RCC 7860 (cell line): ENCODE data around the gene MYLK4.
A peak's percentile ranks its signal among the peaks of the same experiment; 100 is the strongest.

ENCODE experiments used
- DNase-seq: peaks from one replicate; pipeline ENCODE4 v3.0.0-alpha.2; 2015; ENCODE audit warnings: low spot score
- FAIRE-seq: peaks from 2 replicates; lab custom pipeline; 2012; peaks lifted over from hg19 to GRCh38; lab: Jason Lieb, UNC

The MYLK4 gene

DNA sequence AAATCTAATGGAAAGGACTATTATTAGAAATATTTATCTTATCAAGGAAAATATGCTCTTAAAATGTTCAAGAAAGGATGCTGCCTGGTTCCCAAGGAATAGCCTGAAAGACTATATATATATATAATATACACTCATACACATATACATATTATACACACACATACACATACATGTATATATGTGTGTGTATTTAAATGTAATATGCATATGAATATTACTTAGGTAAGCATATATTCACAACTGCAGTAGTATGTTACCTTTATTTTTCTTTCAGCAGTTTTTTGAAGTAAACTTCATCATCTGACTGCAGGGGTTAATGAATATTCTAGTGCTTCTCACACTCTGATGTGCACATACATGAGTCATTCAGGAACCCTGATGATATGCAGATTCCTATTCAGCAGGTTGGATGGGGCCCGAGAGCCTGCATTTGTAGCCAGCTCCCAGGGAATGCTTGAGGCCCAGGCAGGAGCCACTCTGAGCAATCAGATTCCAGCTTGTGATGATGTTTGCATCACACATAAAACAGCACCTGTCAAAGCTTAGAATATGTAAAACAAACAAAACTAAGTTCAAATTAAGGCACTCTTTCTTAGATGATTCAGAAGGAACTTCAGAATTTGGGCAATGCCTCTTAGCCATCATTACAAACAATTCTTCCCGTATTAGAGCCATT is 16.1 kb downstream of the MYLK4 start:
- DNase-seq (no peak), FAIRE-seq (no peak)

DNA sequence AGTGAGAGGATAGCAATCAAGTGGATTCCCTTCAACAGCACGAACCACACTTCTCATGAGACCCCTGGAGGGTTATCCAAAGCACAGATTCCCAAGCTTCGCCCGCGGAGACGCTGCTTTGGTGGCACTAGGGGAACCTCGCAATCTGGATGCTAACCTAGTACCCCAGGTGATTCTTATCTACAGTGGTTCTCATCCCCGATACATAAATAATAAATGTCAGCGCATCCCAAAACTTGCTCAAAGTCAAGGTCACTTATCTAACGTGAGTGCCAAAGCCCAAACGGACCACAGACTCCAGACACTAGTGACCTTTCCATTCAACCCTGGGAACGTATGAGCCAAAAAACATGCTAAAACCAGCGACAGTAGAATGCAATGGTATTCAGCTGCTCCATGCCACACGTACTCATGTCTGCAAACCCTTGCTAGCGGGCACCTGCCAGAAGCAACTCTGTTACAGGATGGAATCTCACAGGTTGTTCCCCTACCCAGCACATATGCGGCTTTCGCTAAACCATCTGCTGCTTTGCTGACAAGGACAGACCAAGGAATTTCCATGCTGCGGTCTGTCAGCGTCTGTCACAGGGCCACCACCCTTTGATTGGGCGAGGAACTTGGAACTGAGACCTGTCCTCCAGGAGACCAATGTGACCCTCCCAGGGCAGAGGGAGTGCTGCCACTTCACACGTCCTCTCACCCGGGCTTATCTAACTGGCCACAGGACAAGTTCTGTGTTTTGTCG is 16.8 kb downstream of the MYLK4 start:
- no peak for DNase-seq
- no peak for FAIRE-seq

- FAIRE-seq (no peak), DNase-seq (no peak)
Observed at GRCh38 chr6:2733324-2733723, 17.4 kb downstream of the MYLK4 start.

GRCh38 chr6:2732503-2733089 is 18.1 kb downstream of the MYLK4 start:
- DNase-seq (no peak), FAIRE-seq (no peak)

- DNase-seq = no peak
- FAIRE-seq = no peak
Observed at GRCh38 chr6:2731281-2731909, 19.3 kb downstream of the MYLK4 start.

GRCh38 chr6:2730353-2731107 is 20.2 kb downstream of the MYLK4 start:
- DNase-seq = no peak
- FAIRE-seq = no peak

DNA sequence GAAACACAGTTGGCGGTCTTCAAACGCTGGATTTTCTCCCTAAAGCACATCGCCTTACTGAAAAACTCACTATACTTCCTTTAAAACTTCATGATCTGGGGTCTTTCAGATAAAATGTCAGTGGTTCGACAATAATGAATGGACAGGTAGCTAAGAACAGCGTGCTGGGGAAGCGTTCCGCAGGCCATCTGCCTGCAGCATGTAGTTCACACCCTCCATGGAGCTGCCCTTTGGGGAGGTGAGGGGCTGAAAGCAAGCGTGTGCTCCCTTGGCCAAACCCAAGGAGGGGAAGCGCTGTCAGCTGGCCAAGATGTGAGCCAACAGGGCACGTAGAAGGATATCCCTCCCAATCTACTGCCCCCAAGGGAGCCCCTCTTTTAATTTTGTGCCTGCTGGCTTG is 20.8 kb downstream of the MYLK4 start:
- DNase-seq (no peak), FAIRE-seq (no peak)

DNA sequence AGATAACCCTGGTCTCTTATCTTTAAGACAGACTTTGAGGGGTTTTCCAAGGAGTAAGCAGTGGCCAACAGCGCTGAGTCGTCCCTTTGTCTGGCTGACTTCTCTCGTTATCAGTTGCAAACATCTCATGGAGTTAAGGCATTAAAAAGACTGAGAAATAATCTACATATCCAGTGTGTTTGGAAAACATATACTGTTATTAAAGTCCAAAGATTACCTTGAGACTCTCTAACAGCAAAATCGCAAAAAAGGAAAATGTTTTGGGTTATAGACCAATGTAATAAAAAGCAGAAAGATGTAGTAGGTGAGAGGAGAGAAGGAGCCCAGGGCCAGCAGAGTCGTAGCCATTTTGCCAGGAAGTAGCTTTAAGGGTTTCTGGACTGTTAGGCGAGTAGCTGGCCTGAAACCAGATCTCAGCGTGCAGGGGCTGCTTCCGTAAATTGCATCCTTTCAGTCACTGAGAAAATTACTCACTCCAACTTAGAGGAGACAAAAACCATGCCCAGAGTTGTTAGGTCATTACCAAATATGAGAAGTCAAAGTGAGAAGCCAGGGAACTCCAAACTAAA is 24.6 kb downstream of the MYLK4 start:
- DNase-seq (peak; percentile 10), FAIRE-seq (no peak)

DNA sequence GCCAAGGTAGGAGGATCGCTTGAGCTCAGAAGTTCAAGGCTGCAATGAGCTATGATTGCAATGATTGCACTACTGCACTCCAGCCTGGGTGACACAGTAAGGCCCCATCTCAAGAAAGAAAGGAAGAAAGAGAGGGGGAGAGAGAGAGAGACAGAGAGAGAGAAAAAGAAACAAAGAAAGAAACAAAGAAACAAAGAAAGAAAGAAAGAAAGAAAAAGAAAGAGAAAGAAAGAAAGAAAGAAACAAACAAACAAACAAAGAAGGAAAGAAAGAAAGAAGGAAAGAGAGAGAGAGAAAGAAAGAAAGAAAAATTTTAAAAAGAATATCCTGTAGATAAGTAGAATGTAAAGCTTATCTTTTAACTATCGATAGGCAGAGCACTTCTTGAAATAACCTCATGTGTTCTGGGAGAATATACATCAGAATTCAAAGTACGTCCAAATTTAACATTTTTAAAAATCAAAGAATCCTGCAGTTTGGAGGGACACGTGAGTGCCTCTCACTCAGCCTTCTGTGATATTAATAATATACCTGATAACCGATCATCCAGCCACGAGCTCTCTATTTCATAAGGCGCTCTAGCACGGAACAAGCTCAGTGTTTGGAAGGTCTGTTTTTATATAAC is 25.2 kb downstream of the MYLK4 start:
- no peak for FAIRE-seq

DNA sequence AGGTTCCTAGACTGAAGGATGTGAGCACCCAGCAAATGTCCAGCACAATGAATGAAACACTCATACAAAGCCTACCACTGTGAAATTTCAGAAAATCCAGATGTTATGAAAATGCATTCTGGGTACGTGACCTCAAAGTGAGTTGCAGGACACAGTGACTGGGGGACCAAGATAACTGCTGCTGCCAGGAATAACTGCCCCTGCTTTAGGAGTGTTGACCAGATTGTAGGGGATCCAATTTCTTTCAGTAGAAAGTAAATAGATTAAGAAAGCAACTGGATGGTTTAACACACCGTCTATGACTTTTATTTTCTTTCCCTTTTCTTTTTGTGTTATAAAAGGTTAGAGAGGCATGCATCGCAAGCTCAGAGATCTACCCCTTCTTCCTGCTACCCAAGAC is 29.5 kb downstream of the MYLK4 start:
- DNase-seq (no peak), FAIRE-seq (no peak)

More for the DNA sequence above, 25.2 kb downstream of the MYLK4 start:
- no peak for DNase-seq

- FAIRE-seq = no peak
Observed at GRCh38 chr6:2719093-2719455, 31.6 kb downstream of the MYLK4 start.

GRCh38 chr6:2718334-2719092 is 32.2 kb downstream of the MYLK4 start:
- DNase-seq (no peak), FAIRE-seq (no peak)

More at GRCh38 chr6:2719093-2719455, 31.6 kb downstream of the MYLK4 start:
- DNase-seq = no peak

DNA sequence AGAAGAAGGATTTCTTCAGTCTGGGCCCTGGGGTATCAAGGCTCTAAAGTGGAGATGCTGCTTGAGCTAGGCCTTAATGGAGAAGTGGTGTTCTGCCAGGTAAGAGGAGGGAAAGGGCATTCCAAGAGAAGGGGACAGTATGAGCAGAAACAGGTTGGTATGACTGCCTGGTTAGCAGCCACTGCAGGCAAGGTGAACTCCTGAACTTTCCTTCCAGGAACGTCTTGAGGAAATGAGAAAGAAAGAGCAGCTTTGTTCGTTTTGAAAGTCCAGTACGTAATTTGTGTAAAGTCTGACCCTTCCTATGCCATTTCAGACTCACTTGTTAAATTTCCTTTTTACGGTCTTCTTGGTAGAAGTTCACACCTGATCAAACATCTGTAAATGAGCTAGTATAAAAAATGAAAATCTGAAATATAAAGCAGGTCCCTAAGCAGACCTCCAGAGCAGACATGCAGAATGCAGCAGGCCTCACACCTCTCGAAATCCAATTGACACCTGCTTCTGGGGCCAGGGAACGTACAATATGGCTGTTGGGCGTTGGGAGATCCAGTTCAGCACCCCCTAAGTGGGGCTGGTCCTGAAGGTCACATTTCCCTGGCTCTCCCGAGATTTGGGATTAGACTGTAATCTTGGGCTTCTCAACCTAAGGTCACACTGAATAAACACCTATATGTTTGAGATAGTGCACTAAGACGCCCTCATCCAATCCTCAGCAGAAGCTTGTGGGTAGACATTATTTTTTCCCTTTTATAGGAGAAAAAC is 33.6 kb downstream of the MYLK4 start:
- FAIRE-seq = no peak
- no peak for DNase-seq

DNA sequence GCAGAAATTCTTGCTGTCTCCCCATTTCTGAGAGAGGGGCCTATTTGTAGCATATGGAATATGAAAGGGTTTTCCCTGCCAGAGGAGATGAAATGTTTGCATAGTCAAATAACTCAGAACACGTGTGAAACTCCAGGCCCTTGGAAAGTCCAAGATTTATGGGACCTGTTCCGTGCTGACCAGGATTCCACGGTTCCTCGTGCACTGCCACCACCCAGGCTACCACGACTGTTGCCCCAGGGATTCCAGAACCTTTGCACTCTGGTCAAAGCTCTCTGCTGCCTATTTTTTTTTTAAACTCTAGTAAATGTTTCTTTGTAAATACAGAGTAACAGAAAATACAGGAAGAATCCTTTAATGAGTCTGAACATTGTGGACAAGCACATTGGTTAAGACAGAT is 35.0 kb downstream of the MYLK4 start:
- no peak for FAIRE-seq
- no peak for DNase-seq

GRCh38 chr6:2714111-2714895 is 36.4 kb downstream of the MYLK4 start:
- DNase-seq = peak; percentile 49
- no peak for FAIRE-seq

- no peak for DNase-seq
- FAIRE-seq = no peak
Observed at GRCh38 chr6:2713473-2714110, 37.1 kb downstream of the MYLK4 start.

- DNase-seq (no peak), FAIRE-seq (no peak)
Observed at GRCh38 chr6:2712102-2712501, 38.6 kb downstream of the MYLK4 start.
